GM23338 (cell line): ENCODE data around the gene LBX1. TPM values are rescaled to one million over a fixed set of nuclear protein-coding genes. Genes with fewer than 3 reads are reported as not detected.

ENCODE experiments used
- ATAC-seq: fragments of 200-7000 bp; cut with Tn5 transposase; 3 replicates; pipeline ENCODE4 v1.9.1; 2020
- DNase-seq: peaks from one replicate; pipeline ENCODE4 v3.0.0-alpha.2; 2015; ENCODE audit warnings: low spot score
- H2AFZ ChIP-seq: fragments of 200-600 bp; sonication (generic); 2 replicates; pipeline ENCODE4 v1.8.0; 2016; ENCODE audit warnings: antibody characterized with exemption, mild to moderate bottlenecking, moderate library complexity
- H3F3A ChIP-seq: fragments of 200-600 bp; sonication (generic); replicated peaks from 2 replicates; pipeline ENCODE4 v1.8.0; 2017; ENCODE audit warnings: antibody characterized with exemption, mixed run types, low read depth
- H3K27ac ChIP-seq: fragments of 200-600 bp; sonication (generic); 2 replicates; pipeline ENCODE4 v1.6.1; 2016; ENCODE audit warnings: low read depth
- H3K27me3 ChIP-seq: fragments of 200-600 bp; sonication (generic); 2 replicates; pipeline ENCODE4 v1.8.0; 2016; ENCODE audit warnings: mild to moderate bottlenecking, mixed run types, moderate library complexity; ENCODE audit not compliant: insufficient read depth
- H3K36me3 ChIP-seq: fragments of 200-600 bp; sonication (generic); 2 replicates; pipeline ENCODE4 v1.8.0; 2016; ENCODE audit warnings: mild to moderate bottlenecking; ENCODE audit not compliant: insufficient read depth
- H3K4me1 ChIP-seq: fragments of 200-600 bp; sonication (generic); 2 replicates; pipeline ENCODE4 v1.8.0; 2016; ENCODE audit warnings: mild to moderate bottlenecking, moderate library complexity; ENCODE audit not compliant: insufficient read depth
- H3K4me2 ChIP-seq: fragments of 200-600 bp; sonication (generic); 2 replicates; pipeline ENCODE4 v1.7.1; 2017; ENCODE audit warnings: mixed run types
- H3K4me3 ChIP-seq: fragments of 200-600 bp; sonication (generic); 2 replicates; pipeline ENCODE4 v1.6.1; 2016; ENCODE audit warnings: mixed run types
- H3K79me2 ChIP-seq: fragments of 200-600 bp; sonication (generic); replicated peaks from 2 replicates; pipeline ENCODE4 v1.8.0; 2017; ENCODE audit warnings: mild to moderate bottlenecking; ENCODE audit not compliant: insufficient read depth
- H3K9me2 ChIP-seq: fragments of 200-600 bp; sonication (generic); 2 replicates; pipeline ENCODE4 v1.8.0; 2017; ENCODE audit not compliant: insufficient read depth
- H4K20me1 ChIP-seq: fragments of 200-600 bp; sonication (generic); replicated peaks from 2 replicates; pipeline ENCODE4 v1.8.0; 2017; ENCODE audit warnings: mild to moderate bottlenecking; ENCODE audit not compliant: insufficient read depth
- H3K27ac Mint-ChIP-seq: 2 replicates; pipeline ENCODE4 v1.8.0; 2020; ENCODE audit warnings: inconsistent platforms, mild to moderate bottlenecking, moderate library complexity, mixed read lengths
- H3K27me3 Mint-ChIP-seq: 3 replicates; pipeline ENCODE4 v1.8.0; 2022; ENCODE audit warnings: low read depth, mild to moderate bottlenecking, moderate library complexity, mixed read lengths, inconsistent platforms; ENCODE audit not compliant: insufficient read depth, poor library complexity
- H3K36me3 Mint-ChIP-seq: 3 replicates; pipeline ENCODE4 v1.8.0; 2021; ENCODE audit warnings: low read depth, mild to moderate bottlenecking, inconsistent platforms, moderate library complexity, mixed read lengths
- H3K4me1 Mint-ChIP-seq: 3 replicates; pipeline ENCODE4 v1.8.0; 2020; ENCODE audit warnings: mild to moderate bottlenecking, inconsistent platforms, mixed read lengths
- H3K4me3 Mint-ChIP-seq: 3 replicates; pipeline ENCODE4 v1.8.0; 2021; ENCODE audit warnings: moderate library complexity, mild to moderate bottlenecking, inconsistent platforms, mixed read lengths
- H3K9me3 Mint-ChIP-seq: 3 replicates; pipeline ENCODE4 v1.8.0; 2020; ENCODE audit warnings: moderate library complexity, mild to moderate bottlenecking, inconsistent platforms, mixed read lengths
- EZH2 ChIP-seq: fragments of 200-600 bp; sonication (generic); IDR thresholded peaks from one replicate; pipeline ENCODE4 v1.8.0; 2017; ENCODE audit warnings: antibody characterized with exemption, mild to moderate bottlenecking, low read depth; ENCODE audit not compliant: unreplicated experiment
- EZH2phosphoT487 ChIP-seq: fragments of 200-600 bp; sonication (generic); IDR thresholded peaks from one replicate; pipeline ENCODE4 v1.8.1; 2018; ENCODE audit warnings: antibody characterized with exemption; ENCODE audit not compliant: unreplicated experiment
- NANOG ChIP-seq: IDR thresholded peaks from 2 replicates; pipeline ENCODE4 v1.6.1; 2016; ENCODE audit warnings: antibody characterized with exemption, borderline replicate concordance
- REST ChIP-seq: IDR thresholded peaks from one replicate; pipeline ENCODE4 v1.6.1; 2018; ENCODE audit warnings: antibody characterized with exemption; ENCODE audit not compliant: unreplicated experiment
- ZNF462 ChIP-seq: fragments of 250-450 bp; sonication (Bioruptor Pico); IDR thresholded peaks from 2 replicates; pipeline ENCODE4 v1.5.0; 2020; ENCODE audit warnings: mild to moderate bottlenecking, moderate library complexity
- polyA plus RNA-seq: library from polyadenylated mRNA; unstranded; fragments of >200 nt; fragmentation: Nextera tagmentation; extraction: Ambion mirVana; gene quantifications from 2 replicates; pipeline ENCODE4 v1.2.1, GENCODE V29; 2016
- total RNA-seq: library from RNA; depleted of rRNA; stranded (reverse); fragments of >200 nt; shearing (Covaris generic); gene quantifications from 2 replicates; pipeline ENCODE4 v1.2.3, GENCODE V29; 2014

Gene LBX1
- total and polyA plus RNA-seq, 2 experiments from 2014 or later, result not detected

- Histone ChIP-seq H3K4me1 (peaks cover 37% of the 10 kb centered on the region), H3K4me3 (0 out of 2 replicates have a peak overlapping the region, but pooled peaks have one; percentile 32), H3K4me2 (peak overlapping the region; percentile 29; the same call in 1 of the 2 replicates), H3K9me2 (no peaks in the 10 kb centered on the region), H3F3A (peaks cover 5% of the 10 kb centered on the region; the same call in 1 of the 2 replicates), H3K27me3 (peaks cover 100% of the 10 kb centered on the region), H3K36me3 (no peaks in the 10 kb centered on the region), H2AFZ (no peak overlapping the region), H3K27ac (no peak overlapping the region), H3K79me2 (no peaks in the 10 kb centered on the region), H4K20me1 (peaks cover 34% of the 10 kb centered on the region)
- DNase-seq (peak; percentile 42), ATAC-seq (no peak)
- Mint-ChIP-seq H3K9me3 (peaks cover 21% of the 10 kb centered on the region), H3K4me3 (peak overlapping the region; percentile 40; the same call in 2 of the 3 replicates), H3K27ac (no peak overlapping the region), H3K4me1 (peaks cover 46% of the 10 kb centered on the region), H3K36me3 (no peaks in the 10 kb centered on the region), H3K27me3 (peaks cover 93% of the 10 kb centered on the region)
- TF ChIP-seq ZNF462 (CRISPR knock-in tag) (no peak), NANOG (no peak), EZH2 (peak; percentile 100), REST (no peak), EZH2phosphoT487 (peak; percentile 98)
These were observed 1.7 kb downstream of the LBX1 start for GRCh38 chr10:101227429-101228152.
